ENCODE data around the gene FASTKD3. TPM values are rescaled to one million over a fixed set of nuclear protein-coding genes. Genes with fewer than 3 reads are reported as not detected.

Gene FASTKD3
- total RNA-seq, 1 donor from 2014 or later = 14.7 TPM

GRCh38 chr5:7875151-7875550, 6.3 kb upstream of the FASTKD3 start:
- DNase-seq (ENCODE audit: extremely low spot score in 2 of 2) = no peak
- intact Hi-C loops (cut with DNase I) = no loop called here
- H3K4me3 ChIP-seq = no peak overlapping the region
- H3K36me3 ChIP-seq = peaks cover 0 to 29% of the 10 kb centered on the region in 2 donors
- H3K9me3 ChIP-seq = no peaks in the 10 kb centered on the region
- no peak for TF ChIP-seq POLR2AphosphoS5 (IDR thresholded peaks at IDR 0.05; ENCODE audit: insufficient read depth in 1 of 2, low read depth in 1 of 2)
- TF ChIP-seq, protein P1, sequence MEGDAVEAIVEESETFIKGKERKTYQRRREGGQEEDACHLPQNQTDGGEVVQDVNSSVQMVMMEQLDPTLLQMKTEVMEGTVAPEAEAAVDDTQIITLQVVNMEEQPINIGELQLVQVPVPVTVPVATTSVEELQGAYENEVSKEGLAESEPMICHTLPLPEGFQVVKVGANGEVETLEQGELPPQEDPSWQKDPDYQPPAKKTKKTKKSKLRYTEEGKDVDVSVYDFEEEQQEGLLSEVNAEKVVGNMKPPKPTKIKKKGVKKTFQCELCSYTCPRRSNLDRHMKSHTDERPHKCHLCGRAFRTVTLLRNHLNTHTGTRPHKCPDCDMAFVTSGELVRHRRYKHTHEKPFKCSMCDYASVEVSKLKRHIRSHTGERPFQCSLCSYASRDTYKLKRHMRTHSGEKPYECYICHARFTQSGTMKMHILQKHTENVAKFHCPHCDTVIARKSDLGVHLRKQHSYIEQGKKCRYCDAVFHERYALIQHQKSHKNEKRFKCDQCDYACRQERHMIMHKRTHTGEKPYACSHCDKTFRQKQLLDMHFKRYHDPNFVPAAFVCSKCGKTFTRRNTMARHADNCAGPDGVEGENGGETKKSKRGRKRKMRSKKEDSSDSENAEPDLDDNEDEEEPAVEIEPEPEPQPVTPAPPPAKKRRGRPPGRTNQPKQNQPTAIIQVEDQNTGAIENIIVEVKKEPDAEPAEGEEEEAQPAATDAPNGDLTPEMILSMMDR (IDR thresholded peaks at IDR 0.05) = no peak
- TF ChIP-seq POLR2A (IDR thresholded peaks at IDR 0.05) = no peak
- H3K27me3 ChIP-seq = no peaks in the 10 kb centered on the region
- H3K4me1 ChIP-seq = peaks cover 13% of the 10 kb centered on the region
- H3K27ac ChIP-seq = no peak overlapping the region

GRCh38 chr5:7874639-7875038, 5.8 kb upstream of the FASTKD3 start:
- peaks cover 0 to 24% of the 10 kb centered on the region in 2 donors for H3K36me3 ChIP-seq
- TF ChIP-seq POLR2AphosphoS5 (IDR thresholded peaks at IDR 0.05; ENCODE audit: insufficient read depth in 1 of 2, low read depth in 1 of 2) (no peak), POLR2A (IDR thresholded peaks at IDR 0.05) (no peak)
- TF ChIP-seq, protein P1 (IDR thresholded peaks at IDR 0.05) = no peak
- H3K4me1 ChIP-seq = peaks cover 18% of the 10 kb centered on the region
- H3K27me3 ChIP-seq = no peaks in the 10 kb centered on the region
- H3K4me3 ChIP-seq = no peak overlapping the region
- no peak overlapping the region for H3K27ac ChIP-seq
- no peaks in the 10 kb centered on the region for H3K9me3 ChIP-seq
- no peak for DNase-seq (ENCODE audit: extremely low spot score in 2 of 2)
- intact Hi-C loops (cut with DNase I) = no loop called here

DNA sequence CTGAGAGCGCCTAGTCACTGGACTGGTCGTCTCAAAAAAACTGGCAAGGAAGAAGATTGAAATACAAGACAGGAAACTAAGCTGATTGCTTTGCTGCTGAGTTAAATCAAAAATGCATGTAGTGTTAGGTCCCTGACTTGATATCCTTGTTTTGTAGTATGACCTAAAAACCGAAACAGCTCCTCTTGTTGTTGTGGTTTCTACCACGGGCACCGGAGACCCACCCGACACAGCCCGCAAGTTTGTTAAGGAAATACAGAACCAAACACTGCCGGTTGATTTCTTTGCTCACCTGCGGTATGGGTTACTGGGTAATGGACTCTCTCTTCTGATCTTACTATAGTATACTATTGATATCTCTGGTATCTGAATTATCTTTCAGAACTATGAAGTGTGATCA, 4.4 kb upstream of the FASTKD3 start:
- Histone ChIP-seq H3K27ac (no peak overlapping the region), H3K4me3 (no peak overlapping the region), H3K36me3 (peaks cover 0 to 20% of the 10 kb centered on the region in 2 donors), H3K27me3 (no peaks in the 10 kb centered on the region), H3K9me3 (no peaks in the 10 kb centered on the region), H3K4me1 (peaks cover 19% of the 10 kb centered on the region)
- TF ChIP-seq POLR2AphosphoS5 (IDR thresholded peaks at IDR 0.05; ENCODE audit: insufficient read depth in 1 of 2, low read depth in 1 of 2) (no peak), POLR2A (IDR thresholded peaks at IDR 0.05) (no peak)
- TF ChIP-seq, protein P1 (IDR thresholded peaks at IDR 0.05) = no peak
- intact Hi-C loops (cut with DNase I) = no loop called here
- no peak for DNase-seq (ENCODE audit: extremely low spot score in 2 of 2)

- TF ChIP-seq POLR2A (IDR thresholded peaks at IDR 0.05) (no peak), POLR2AphosphoS5 (IDR thresholded peaks at IDR 0.05; ENCODE audit: insufficient read depth in 1 of 2, low read depth in 1 of 2) (no peak)
- TF ChIP-seq, protein P1 (IDR thresholded peaks at IDR 0.05) = no peak
- intact Hi-C loops (cut with DNase I) = no loop called here
- no peak for DNase-seq (ENCODE audit: extremely low spot score in 2 of 2)
- Histone ChIP-seq H3K9me3 (no peaks in the 10 kb centered on the region), H3K27ac (no peak overlapping the region), H3K4me1 (peaks cover 22% of the 10 kb centered on the region), H3K27me3 (no peaks in the 10 kb centered on the region), H3K36me3 (peaks cover 0 to 17% of the 10 kb centered on the region in 2 donors), H3K4me3 (no peak overlapping the region)
Observed at GRCh38 chr5:7872517-7873130, 3.8 kb upstream of the FASTKD3 start.

- no peak overlapping the region for H3K4me3 ChIP-seq
- H3K9me3 ChIP-seq = no peaks in the 10 kb centered on the region
- TF ChIP-seq POLR2AphosphoS5 (IDR thresholded peaks at IDR 0.05; ENCODE audit: insufficient read depth in 1 of 2, low read depth in 1 of 2) (no peak), POLR2A (IDR thresholded peaks at IDR 0.05) (no peak)
- TF ChIP-seq, protein P1 (IDR thresholded peaks at IDR 0.05) = no peak
- H3K27me3 ChIP-seq = no peaks in the 10 kb centered on the region
- intact Hi-C loops (cut with DNase I) = no loop called here
- DNase-seq (ENCODE audit: extremely low spot score in 2 of 2) = no peak
- peaks cover 28% of the 10 kb centered on the region for H3K4me1 ChIP-seq
- H3K36me3 ChIP-seq = peaks cover 0 to 15% of the 10 kb centered on the region in 2 donors
- H3K27ac ChIP-seq = no peak overlapping the region
Observed at GRCh38 chr5:7871653-7872052, 2.8 kb upstream of the FASTKD3 start.
